PC-9 (cell line): ENCODE results near the gene GCSAML. TPM values are rescaled to one million over a fixed set of nuclear protein-coding genes. Genes with fewer than 3 reads are reported as not detected.

Source experiments
- BruUV-seq: library from RNA; stranded (reverse); fragments of 400-500 nt; replicated peaks from 2 replicates; lab custom pipeline; 2021; lab: Mats Ljungman, UMichigan
- CTCF ChIA-PET: fragments of 300-600 bp; sonication (Branson Sonifier 250); formaldehyde crosslinking; loops from one replicate; lab custom pipeline; 2022; ENCODE audit warnings: antibody characterized with exemption; lab: Charles Lee
- POLR2A ChIA-PET: fragments of 300-600 bp; sonication (Branson Sonifier 250); formaldehyde crosslinking; loops from one replicate; lab custom pipeline; 2022; ENCODE audit warnings: antibody characterized with exemption; ENCODE audit not compliant: unreplicated experiment; lab: Charles Lee
- DNase-seq, 2 experiments: peaks; one replicate each; pipeline versions ENCODE4 v3.0.0 to v3.0.0-alpha.2; 2015 to 2022; ENCODE audit warnings: mixed read lengths in 1 of 2
- H2AFZ ChIP-seq: fragments of 200-600 bp; sonication (generic); 2 replicates; pipeline ENCODE4 v1.8.1; 2017; ENCODE audit warnings: antibody characterized with exemption
- H3F3A ChIP-seq: fragments of 200-600 bp; sonication (generic); 2 replicates; pipeline ENCODE4 v1.8.1; 2017; ENCODE audit warnings: antibody characterized with exemption, mild to moderate bottlenecking, low read depth; ENCODE audit not compliant: insufficient read depth
- H3K27ac ChIP-seq: fragments of 200-600 bp; sonication (generic); 2 replicates; pipeline ENCODE4 v1.6.1; 2016; ENCODE audit warnings: mixed run types
- H3K27me3 ChIP-seq: fragments of 200-600 bp; sonication (generic); 2 replicates; pipeline ENCODE4 v1.6.1; 2016; ENCODE audit warnings: low read depth, mixed run types; ENCODE audit not compliant: insufficient read depth
- H3K36me3 ChIP-seq: fragments of 200-600 bp; sonication (generic); 2 replicates; pipeline ENCODE4 v1.6.1; 2016; ENCODE audit warnings: low read depth, mixed run types
- H3K4me1 ChIP-seq: fragments of 200-600 bp; sonication (generic); replicated peaks from 2 replicates; pipeline ENCODE4 v1.6.1; 2016; ENCODE audit warnings: mixed run types; ENCODE audit not compliant: insufficient read depth
- H3K4me2 ChIP-seq: fragments of 200-600 bp; sonication (generic); 2 replicates; pipeline ENCODE4 v1.6.1; 2017; ENCODE audit warnings: mixed run types
- H3K4me3 ChIP-seq: fragments of 200-600 bp; sonication (generic); 2 replicates; pipeline ENCODE4 v1.6.1; 2016; ENCODE audit warnings: mixed run types
- H3K79me2 ChIP-seq: fragments of 200-600 bp; sonication (generic); 2 replicates; pipeline ENCODE4 v1.6.1; 2017; ENCODE audit warnings: low read depth, mixed run types
- H3K9me2 ChIP-seq: fragments of 200-600 bp; sonication (generic); 2 replicates; pipeline ENCODE4 v1.8.1; 2017; ENCODE audit warnings: mild to moderate bottlenecking; ENCODE audit not compliant: insufficient read depth
- H3K9me3 ChIP-seq: fragments of 200-600 bp; sonication (generic); 2 replicates; pipeline ENCODE4 v1.8.1; 2016; ENCODE audit warnings: low read depth; ENCODE audit not compliant: insufficient read depth
- H4K20me1 ChIP-seq: fragments of 200-600 bp; sonication (generic); 2 replicates; pipeline ENCODE4 v1.8.1; 2017; ENCODE audit not compliant: insufficient read depth
- EZH2 ChIP-seq: fragments of 200-600 bp; sonication (generic); IDR thresholded peaks from 2 replicates; pipeline ENCODE4 v1.8.0; 2017; ENCODE audit warnings: antibody characterized with exemption, low read depth
- intact Hi-C: fragments of 100-400 bp; cut with micrococcal nuclease; formaldehyde crosslinking; loops from one replicate; pipeline ENCODE4 v1.10.0; 2022; ENCODE audit not compliant: unreplicated experiment
- total RNA-seq: library from RNA; stranded (reverse); gene quantifications from 2 replicates; pipeline ENCODE4 v1.2.3, GENCODE V29; 2021
- TF ChIP-seq, protein P1 (sequence below): fragments of 200-600 bp; sonication (generic); conservative IDR thresholded peaks from 2 replicates; pipeline ENCODE4 v1.6.1; 2017; ENCODE audit warnings: mixed run types, antibody characterized with exemption, mild to moderate bottlenecking, moderate library complexity

Gene GCSAML
- total RNA-seq, 1 experiment from 2014 or later, result not detected

DNA sequence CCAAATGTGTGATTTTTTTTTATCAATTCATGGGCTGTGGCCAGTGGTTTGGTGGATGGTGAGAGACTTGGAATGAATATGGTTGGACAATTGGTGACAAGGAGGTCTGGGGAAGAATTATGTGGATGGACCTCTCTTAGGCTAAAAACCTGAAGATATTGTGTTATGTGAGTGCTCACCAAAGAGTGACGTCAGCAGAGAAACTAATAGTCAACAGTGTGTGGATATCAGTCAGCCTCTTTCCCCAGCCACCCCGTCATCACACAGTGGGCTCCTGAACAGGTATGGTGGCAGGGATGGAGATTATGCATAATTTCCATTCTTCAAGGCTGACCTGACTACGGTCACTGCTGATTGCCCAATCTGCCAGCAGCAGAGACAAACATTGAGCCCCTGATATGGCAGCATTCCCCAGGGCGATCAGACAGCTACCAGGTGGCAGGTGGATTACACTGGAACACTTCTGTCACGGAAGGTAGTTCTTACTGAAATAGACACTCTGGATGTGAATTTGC lies 30.1 kb downstream of the GCSAML start:
- Histone ChIP-seq H3F3A (no peaks in the 10 kb centered on the region), H3K4me3 (no peak overlapping the region), H3K36me3 (no peaks in the 10 kb centered on the region), H4K20me1 (no peaks in the 10 kb centered on the region), H2AFZ (no peak overlapping the region), H3K9me2 (no peaks in the 10 kb centered on the region), H3K27ac (no peak overlapping the region), H3K4me2 (no peak overlapping the region), H3K9me3 (no peaks in the 10 kb centered on the region), H3K79me2 (no peaks in the 10 kb centered on the region), H3K4me1 (no peaks in the 10 kb centered on the region), H3K27me3 (no peaks in the 10 kb centered on the region)
- intact Hi-C loops, result loop anchor here (5.0 kb wide), 1 partner anchor 187 kb away; no protein-coding TSS in a partner anchor
- POLR2A ChIA-PET, result no interaction called here
- CTCF ChIA-PET, result no interaction called here
- DNase-seq, result no peak
- TF ChIP-seq EZH2, result no peak
- TF ChIP-seq, protein P1, sequence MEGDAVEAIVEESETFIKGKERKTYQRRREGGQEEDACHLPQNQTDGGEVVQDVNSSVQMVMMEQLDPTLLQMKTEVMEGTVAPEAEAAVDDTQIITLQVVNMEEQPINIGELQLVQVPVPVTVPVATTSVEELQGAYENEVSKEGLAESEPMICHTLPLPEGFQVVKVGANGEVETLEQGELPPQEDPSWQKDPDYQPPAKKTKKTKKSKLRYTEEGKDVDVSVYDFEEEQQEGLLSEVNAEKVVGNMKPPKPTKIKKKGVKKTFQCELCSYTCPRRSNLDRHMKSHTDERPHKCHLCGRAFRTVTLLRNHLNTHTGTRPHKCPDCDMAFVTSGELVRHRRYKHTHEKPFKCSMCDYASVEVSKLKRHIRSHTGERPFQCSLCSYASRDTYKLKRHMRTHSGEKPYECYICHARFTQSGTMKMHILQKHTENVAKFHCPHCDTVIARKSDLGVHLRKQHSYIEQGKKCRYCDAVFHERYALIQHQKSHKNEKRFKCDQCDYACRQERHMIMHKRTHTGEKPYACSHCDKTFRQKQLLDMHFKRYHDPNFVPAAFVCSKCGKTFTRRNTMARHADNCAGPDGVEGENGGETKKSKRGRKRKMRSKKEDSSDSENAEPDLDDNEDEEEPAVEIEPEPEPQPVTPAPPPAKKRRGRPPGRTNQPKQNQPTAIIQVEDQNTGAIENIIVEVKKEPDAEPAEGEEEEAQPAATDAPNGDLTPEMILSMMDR, result no peak
- no TSS peak for BruUV-seq

- Histone ChIP-seq H3K36me3 (no peaks in the 10 kb centered on the region), H3K9me3 (no peaks in the 10 kb centered on the region), H3K27ac (no peak within 1 kb of the TSS), H3K4me2 (no peak within 1 kb of the TSS), H4K20me1 (no peaks in the 10 kb centered on the region), H3K9me2 (no peaks in the 10 kb centered on the region), H2AFZ (no peak within 1 kb of the TSS), H3K79me2 (no peaks in the 10 kb centered on the region), H3F3A (no peaks in the 10 kb centered on the region), H3K4me1 (no peaks in the 10 kb centered on the region), H3K27me3 (peaks cover 4% of the 10 kb centered on the region; the same call in 1 of the 2 replicates), H3K4me3 (no peak within 1 kb of the TSS)
- CTCF ChIA-PET, result no interaction called here
- no peak for DNase-seq
- TF ChIP-seq EZH2, result no peak
- POLR2A ChIA-PET, result no interaction called here
- no TSS peak for BruUV-seq
- intact Hi-C loops, result no loop called here
Observed at GRCh38 chr1:247588060-247588459, 39.1 kb downstream of the GCSAML start, which contains the start of gene OR2G2. Gene OR2G2 (plus strand): TSS chr1:247588360. CDS start chr1:247588360, 0 bp downstream.

GRCh38 chr1:247605286-247605685 lies 56.4 kb downstream of the GCSAML start, which contains the start of gene OR2G3:
Gene OR2G3 (plus strand): TSS chr1:247605586. CDS start chr1:247605586, 0 bp downstream.
- Histone ChIP-seq H4K20me1 (no peaks in the 10 kb centered on the region), H3K4me3 (no peak within 1 kb of the TSS), H3K4me1 (no peaks in the 10 kb centered on the region), H2AFZ (no peak within 1 kb of the TSS), H3K9me2 (no peaks in the 10 kb centered on the region), H3K27ac (no peak within 1 kb of the TSS), H3F3A (no peaks in the 10 kb centered on the region), H3K27me3 (no peaks in the 10 kb centered on the region), H3K36me3 (no peaks in the 10 kb centered on the region), H3K4me2 (no peak within 1 kb of the TSS), H3K9me3 (no peaks in the 10 kb centered on the region), H3K79me2 (no peaks in the 10 kb centered on the region)
- no TSS peak for BruUV-seq
- TF ChIP-seq, protein P1, result no peak
- TF ChIP-seq EZH2, result no peak
- intact Hi-C loops, result no loop called here
- ChIA-PET CTCF (no interaction called here), POLR2A (no interaction called here)
- DNase-seq, result no peak

- no TSS peak for BruUV-seq
- Histone ChIP-seq H3K27ac (no peak overlapping the region), H3K4me3 (no peak overlapping the region), H4K20me1 (no peaks in the 10 kb centered on the region), H3K36me3 (no peaks in the 10 kb centered on the region), H3F3A (no peaks in the 10 kb centered on the region), H2AFZ (no peak overlapping the region), H3K9me2 (no peaks in the 10 kb centered on the region), H3K4me2 (no peak overlapping the region), H3K4me1 (no peaks in the 10 kb centered on the region), H3K9me3 (no peaks in the 10 kb centered on the region), H3K27me3 (no peaks in the 10 kb centered on the region), H3K79me2 (no peaks in the 10 kb centered on the region)
- TF ChIP-seq EZH2, result no peak
- TF ChIP-seq, protein P1, result no peak
- intact Hi-C loops, result no loop called here
- DNase-seq, result no peak
- CTCF ChIA-PET, result no interaction called here
- POLR2A ChIA-PET, result no interaction called here
Observed at GRCh38 chr1:247613405-247613804, 64.5 kb downstream of the GCSAML start.
